ENCODE results near the gene THOC6.
"Not testable (repeated sequence)": the region's sequence is repeated elsewhere in the genome, so short reads cannot be mapped to it uniquely, and the experiment has no call there.

The THOC6 gene

GRCh38 chr16:3066440-3066748 is 42.6 kb downstream of the THOC6 start:
- Histone ChIP-seq H3K27ac (no peak overlapping the region), H4K20me1 (ENCODE audit: insufficient read depth) (no peaks in the 10 kb centered on the region), H3K27me3 (ENCODE audit: insufficient read depth, low read depth) (peaks cover 4% of the 10 kb centered on the region; the same call in 1 of the 2 replicates), H3K36me3 (ENCODE audit: insufficient read depth) (no peaks in the 10 kb centered on the region), H3K79me2 (ENCODE audit: insufficient read depth, low read depth) (no peaks in the 10 kb centered on the region), H3K4me3 (IDR thresholded peaks at IDR 0.05; ENCODE audit: insufficient read depth, low read depth, low read length) (no peak overlapping the region), H2AFZ (ENCODE audit: low read depth) (no peak overlapping the region), H3K9ac (no peak overlapping the region), H3K4me2 (no peak overlapping the region), H3K4me1 (ENCODE audit: low read depth, poor library complexity, severe bottlenecking) (peaks cover 8% of the 10 kb centered on the region)
- TF ChIP-seq CTCF (conservative IDR thresholded peaks at IDR 0.05; ENCODE audit: low read depth, low read length): no peak

GRCh38 chr16:3068487-3068886 is 44.7 kb downstream of the THOC6 start:
- peaks cover 8% of the 10 kb centered on the region for H3K4me1 ChIP-seq (ENCODE audit: low read depth, poor library complexity, severe bottlenecking)
- no peak overlapping the region for H3K4me3 ChIP-seq (IDR thresholded peaks at IDR 0.05; ENCODE audit: insufficient read depth, low read depth, low read length)
- TF ChIP-seq CTCF (conservative IDR thresholded peaks at IDR 0.05; ENCODE audit: low read depth, low read length): no peak
- H3K9ac ChIP-seq: no peak overlapping the region
- no peak overlapping the region for H3K4me2 ChIP-seq
- H4K20me1 ChIP-seq (ENCODE audit: insufficient read depth): no peaks in the 10 kb centered on the region
- H3K36me3 ChIP-seq (ENCODE audit: insufficient read depth): no peaks in the 10 kb centered on the region
- no peaks in the 10 kb centered on the region for H3K79me2 ChIP-seq (ENCODE audit: insufficient read depth, low read depth)
- 0 out of 2 replicates have a peak, but pooled peaks cover 1% of the 10 kb centered on the region for H3K27me3 ChIP-seq (ENCODE audit: insufficient read depth, low read depth)
- H3K27ac ChIP-seq: no peak overlapping the region
- H2AFZ ChIP-seq (ENCODE audit: low read depth): no peak overlapping the region

GRCh38 chr16:3069146-3069545 is 45.3 kb downstream of the THOC6 start:
- not testable (repeated sequence) for H3K27ac ChIP-seq; H3K4me1 ChIP-seq (ENCODE audit: low read depth, poor library complexity, severe bottlenecking)

GRCh38 chr16:3070608-3071111 is 46.8 kb downstream of the THOC6 start:
- no peak overlapping the region for H2AFZ ChIP-seq (ENCODE audit: low read depth)
- H3K27ac ChIP-seq: no peak overlapping the region
- peaks cover 13% of the 10 kb centered on the region for H3K4me1 ChIP-seq (ENCODE audit: low read depth, poor library complexity, severe bottlenecking)
- no peaks in the 10 kb centered on the region for H4K20me1 ChIP-seq (ENCODE audit: insufficient read depth)
- H3K4me3 ChIP-seq (IDR thresholded peaks at IDR 0.05; ENCODE audit: insufficient read depth, low read depth, low read length): no peak overlapping the region
- H3K4me2 ChIP-seq: no peak overlapping the region
- H3K9ac ChIP-seq: no peak overlapping the region
- H3K79me2 ChIP-seq (ENCODE audit: insufficient read depth, low read depth): no peaks in the 10 kb centered on the region
- peaks cover 4% of the 10 kb centered on the region; the same call in 1 of the 2 replicates for H3K27me3 ChIP-seq (ENCODE audit: insufficient read depth, low read depth)
- no peaks in the 10 kb centered on the region for H3K36me3 ChIP-seq (ENCODE audit: insufficient read depth)
- TF ChIP-seq CTCF (conservative IDR thresholded peaks at IDR 0.05; ENCODE audit: low read depth, low read length): no peak

More at GRCh38 chr16:3069146-3069545, 45.3 kb downstream of the THOC6 start:
- H3K9ac ChIP-seq; H3K4me2 ChIP-seq; H4K20me1 ChIP-seq (ENCODE audit: insufficient read depth); H3K4me3 ChIP-seq (IDR thresholded peaks at IDR 0.05; ENCODE audit: insufficient read depth, low read depth, low read length); H3K79me2 ChIP-seq (ENCODE audit: insufficient read depth, low read depth); H3K36me3 ChIP-seq (ENCODE audit: insufficient read depth); H3K27me3 ChIP-seq (ENCODE audit: insufficient read depth, low read depth); H2AFZ ChIP-seq (ENCODE audit: low read depth): not testable (repeated sequence)

GRCh38 chr16:3071655-3072054 is 47.8 kb downstream of the THOC6 start:
- Histone ChIP-seq H4K20me1 (ENCODE audit: insufficient read depth) (no peaks in the 10 kb centered on the region), H3K4me2 (no peak overlapping the region), H3K27me3 (ENCODE audit: insufficient read depth, low read depth) (peaks cover 4% of the 10 kb centered on the region; the same call in 1 of the 2 replicates), H3K9ac (no peak overlapping the region), H3K27ac (no peak overlapping the region), H3K36me3 (ENCODE audit: insufficient read depth) (no peaks in the 10 kb centered on the region), H2AFZ (ENCODE audit: low read depth) (no peak overlapping the region), H3K4me3 (IDR thresholded peaks at IDR 0.05; ENCODE audit: insufficient read depth, low read depth, low read length) (no peak overlapping the region), H3K79me2 (ENCODE audit: insufficient read depth, low read depth) (no peaks in the 10 kb centered on the region), H3K4me1 (ENCODE audit: low read depth, poor library complexity, severe bottlenecking) (peaks cover 12% of the 10 kb centered on the region)
- no peak for TF ChIP-seq CTCF (conservative IDR thresholded peaks at IDR 0.05; ENCODE audit: low read depth, low read length)

- not testable (repeated sequence) for H3K27ac ChIP-seq; H3K36me3 ChIP-seq (ENCODE audit: insufficient read depth); H2AFZ ChIP-seq (ENCODE audit: low read depth); H3K9ac ChIP-seq; H3K4me3 ChIP-seq (IDR thresholded peaks at IDR 0.05; ENCODE audit: insufficient read depth, low read depth, low read length); H3K4me2 ChIP-seq; H4K20me1 ChIP-seq (ENCODE audit: insufficient read depth); H3K27me3 ChIP-seq (ENCODE audit: insufficient read depth, low read depth); H3K79me2 ChIP-seq (ENCODE audit: insufficient read depth, low read depth)
- peaks cover 12% of the 10 kb centered on the region for H3K4me1 ChIP-seq (ENCODE audit: low read depth, poor library complexity, severe bottlenecking)
Observed at GRCh38 chr16:3072148-3072547, 48.3 kb downstream of the THOC6 start.

- not testable (repeated sequence) for H3K4me2 ChIP-seq, H3K27ac ChIP-seq
Observed at GRCh38 chr16:3072576-3073263, 48.9 kb downstream of the THOC6 start.

More at GRCh38 chr16:3072576-3073263, 48.9 kb downstream of the THOC6 start:
- not testable (repeated sequence) for H2AFZ ChIP-seq (ENCODE audit: low read depth); H3K4me3 ChIP-seq (IDR thresholded peaks at IDR 0.05; ENCODE audit: insufficient read depth, low read depth, low read length); H3K79me2 ChIP-seq (ENCODE audit: insufficient read depth, low read depth); H3K9ac ChIP-seq; H3K36me3 ChIP-seq (ENCODE audit: insufficient read depth); H4K20me1 ChIP-seq (ENCODE audit: insufficient read depth)
- H3K27me3 ChIP-seq (ENCODE audit: insufficient read depth, low read depth): peaks cover 15% of the 10 kb centered on the region; the same call in 1 of the 2 replicates
- peaks cover 12% of the 10 kb centered on the region for H3K4me1 ChIP-seq (ENCODE audit: low read depth, poor library complexity, severe bottlenecking)

Measured in KMS-11 (cell line).